Neural progenitor cell (in vitro differentiated cells): ENCODE data around the gene CTXN2. TPM values are rescaled to one million over a fixed set of nuclear protein-coding genes. Genes with fewer than 3 reads are reported as not detected.

Experiments used
- DNase-seq: peaks from one replicate; pipeline ENCODE4 v3.0.0-alpha.2; 2016; ENCODE audit warnings: low spot score
- H2AFZ ChIP-seq: fragments of 200-600 bp; sonication (generic); replicated peaks from 2 replicates; pipeline ENCODE4 v1.6.1; 2016; ENCODE audit warnings: antibody characterized with exemption
- H3F3A ChIP-seq: fragments of 200-600 bp; sonication (generic); 2 replicates; pipeline ENCODE4 v1.6.1; 2016; ENCODE audit warnings: antibody characterized with exemption, low read depth
- H3K27ac ChIP-seq: fragments of 200-600 bp; sonication (generic); 2 replicates; pipeline ENCODE4 v1.5.1; 2016; ENCODE audit warnings: mild to moderate bottlenecking
- H3K27me3 ChIP-seq: fragments of 200-600 bp; sonication (generic); 2 replicates; pipeline ENCODE4 v1.6.1; 2016; ENCODE audit warnings: mild to moderate bottlenecking, moderate library complexity
- H3K36me3 ChIP-seq: fragments of 200-600 bp; sonication (generic); 2 replicates; pipeline ENCODE4 v1.5.1; 2016
- H3K4me1 ChIP-seq: fragments of 200-600 bp; sonication (generic); 2 replicates; pipeline ENCODE4 v1.6.1; 2016; ENCODE audit warnings: mixed run types
- H3K4me2 ChIP-seq: fragments of 200-600 bp; sonication (generic); 2 replicates; pipeline ENCODE4 v1.6.1; 2016
- H3K4me3 ChIP-seq: fragments of 200-600 bp; sonication (generic); 2 replicates; pipeline ENCODE4 v1.5.1; 2016
- H3K79me2 ChIP-seq: fragments of 200-600 bp; sonication (generic); 2 replicates; pipeline ENCODE4 v1.6.1; 2016; ENCODE audit warnings: low read depth
- H3K9ac ChIP-seq: fragments of 200-600 bp; sonication (generic); 2 replicates; pipeline ENCODE4 v1.6.1; 2016
- H3K9me3 ChIP-seq: fragments of 200-600 bp; sonication (generic); 2 replicates; pipeline ENCODE4 v1.5.1; 2016; ENCODE audit warnings: low read depth
- H4K20me1 ChIP-seq: fragments of 200-600 bp; sonication (generic); 2 replicates; pipeline ENCODE4 v1.6.1; 2016; ENCODE audit warnings: low read depth
- H3K27ac Mint-ChIP-seq: 3 replicates; pipeline ENCODE4 v1.8.0; 2021; ENCODE audit warnings: mixed read lengths
- H3K27me3 Mint-ChIP-seq: 2 replicates; pipeline ENCODE4 v1.8.0; 2022; ENCODE audit warnings: low read depth, mild to moderate bottlenecking, inconsistent platforms, moderate library complexity, mixed read lengths; ENCODE audit not compliant: insufficient read depth
- H3K36me3 Mint-ChIP-seq: 3 replicates; pipeline ENCODE4 v1.8.0; 2021; ENCODE audit warnings: mixed read lengths
- H3K4me1 Mint-ChIP-seq: 3 replicates; pipeline ENCODE4 v1.8.0; 2021; ENCODE audit warnings: mixed read lengths
- H3K4me3 Mint-ChIP-seq: 3 replicates; pipeline ENCODE4 v1.8.0; 2021; ENCODE audit warnings: mild to moderate bottlenecking, moderate library complexity, mixed read lengths
- H3K9me3 Mint-ChIP-seq: 3 replicates; pipeline ENCODE4 v1.8.0; 2020; ENCODE audit warnings: mixed read lengths
- EZH2 ChIP-seq: fragments of 200-600 bp; sonication (generic); IDR thresholded peaks from 2 replicates; pipeline ENCODE4 v1.6.1; 2017; ENCODE audit warnings: antibody characterized with exemption, mild to moderate bottlenecking, moderate library complexity
- EZH2phosphoT487 ChIP-seq: fragments of 200-600 bp; sonication (generic); IDR thresholded peaks from 2 replicates; pipeline ENCODE4 v1.6.1; 2017; ENCODE audit warnings: antibody characterized with exemption
- total RNA-seq: library from RNA; depleted of rRNA; stranded (reverse); fragments of >200 nt; gene quantifications from 2 replicates; pipeline ENCODE4 v1.2.3, GENCODE V29; 2015; ENCODE audit warnings: low replicate concordance
- TF ChIP-seq, protein P1 (sequence below): fragments of 200-600 bp; sonication (generic); IDR thresholded peaks from 2 replicates; pipeline ENCODE4 v1.5.1; 2017; ENCODE audit warnings: antibody characterized with exemption, mild to moderate bottlenecking

CTXN2 gene
- total RNA-seq, 1 donor from 2014 or later, result 0.60 TPM

GRCh38 chr15:48239334-48239733, 47.9 kb downstream of the CTXN2 start:
- no peaks in the 10 kb centered on the region for H3K79me2 ChIP-seq
- H3K27me3 Mint-ChIP-seq, result no peaks in the 10 kb centered on the region
- no peaks in the 10 kb centered on the region for H3K4me1 Mint-ChIP-seq
- TF ChIP-seq EZH2phosphoT487 (no peak), EZH2 (no peak)
- TF ChIP-seq, protein P1, sequence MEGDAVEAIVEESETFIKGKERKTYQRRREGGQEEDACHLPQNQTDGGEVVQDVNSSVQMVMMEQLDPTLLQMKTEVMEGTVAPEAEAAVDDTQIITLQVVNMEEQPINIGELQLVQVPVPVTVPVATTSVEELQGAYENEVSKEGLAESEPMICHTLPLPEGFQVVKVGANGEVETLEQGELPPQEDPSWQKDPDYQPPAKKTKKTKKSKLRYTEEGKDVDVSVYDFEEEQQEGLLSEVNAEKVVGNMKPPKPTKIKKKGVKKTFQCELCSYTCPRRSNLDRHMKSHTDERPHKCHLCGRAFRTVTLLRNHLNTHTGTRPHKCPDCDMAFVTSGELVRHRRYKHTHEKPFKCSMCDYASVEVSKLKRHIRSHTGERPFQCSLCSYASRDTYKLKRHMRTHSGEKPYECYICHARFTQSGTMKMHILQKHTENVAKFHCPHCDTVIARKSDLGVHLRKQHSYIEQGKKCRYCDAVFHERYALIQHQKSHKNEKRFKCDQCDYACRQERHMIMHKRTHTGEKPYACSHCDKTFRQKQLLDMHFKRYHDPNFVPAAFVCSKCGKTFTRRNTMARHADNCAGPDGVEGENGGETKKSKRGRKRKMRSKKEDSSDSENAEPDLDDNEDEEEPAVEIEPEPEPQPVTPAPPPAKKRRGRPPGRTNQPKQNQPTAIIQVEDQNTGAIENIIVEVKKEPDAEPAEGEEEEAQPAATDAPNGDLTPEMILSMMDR, result no peak
- no peaks in the 10 kb centered on the region for H3K36me3 Mint-ChIP-seq
- H3K9me3 Mint-ChIP-seq, result no peaks in the 10 kb centered on the region
- no peak overlapping the region for H3K27ac Mint-ChIP-seq
- no peak overlapping the region for H2AFZ ChIP-seq
- no peaks in the 10 kb centered on the region for H3K27me3 ChIP-seq
- H4K20me1 ChIP-seq, result no peaks in the 10 kb centered on the region
- no peaks in the 10 kb centered on the region for H3F3A ChIP-seq
- H3K9ac ChIP-seq, result no peak overlapping the region
- H3K4me2 ChIP-seq, result no peak overlapping the region
- no peaks in the 10 kb centered on the region for H3K9me3 ChIP-seq
- H3K4me1 ChIP-seq, result peaks cover 4% of the 10 kb centered on the region
- H3K27ac ChIP-seq, result no peak overlapping the region
- no peaks in the 10 kb centered on the region for H3K36me3 ChIP-seq
- no peak for DNase-seq
- H3K4me3 ChIP-seq, result no peak overlapping the region
- no peak overlapping the region for H3K4me3 Mint-ChIP-seq

DNA sequence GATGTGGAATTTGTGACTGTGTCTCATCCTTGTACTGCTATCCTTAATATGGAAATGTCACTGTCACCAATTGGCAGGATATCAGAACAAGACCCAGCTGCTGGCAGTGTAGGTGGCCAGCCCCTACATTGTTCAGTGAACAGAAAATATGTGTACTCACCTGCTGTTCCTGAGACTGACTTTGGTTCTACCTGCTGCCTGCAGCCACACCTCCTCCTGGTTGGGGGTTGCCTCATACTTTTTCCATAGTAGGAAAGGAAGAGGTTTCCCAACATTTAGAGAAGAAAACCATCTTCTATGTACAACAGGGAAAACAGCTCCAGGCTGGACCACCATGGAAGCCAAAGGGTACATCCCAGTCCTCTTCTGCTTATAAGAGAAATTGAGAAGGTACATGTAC, 50.5 kb downstream of the CTXN2 start:
- Histone ChIP-seq H3K79me2 (no peaks in the 10 kb centered on the region), H3K4me3 (no peak overlapping the region), H2AFZ (no peak overlapping the region), H3K4me2 (no peak overlapping the region), H3K27ac (no peak overlapping the region), H3K27me3 (no peaks in the 10 kb centered on the region), H4K20me1 (no peaks in the 10 kb centered on the region), H3K36me3 (no peaks in the 10 kb centered on the region), H3K4me1 (peaks cover 4% of the 10 kb centered on the region), H3F3A (no peaks in the 10 kb centered on the region), H3K9ac (no peak overlapping the region), H3K9me3 (no peaks in the 10 kb centered on the region)
- H3K4me1 Mint-ChIP-seq, result no peaks in the 10 kb centered on the region
- H3K27ac Mint-ChIP-seq, result no peak overlapping the region
- no peaks in the 10 kb centered on the region for H3K36me3 Mint-ChIP-seq
- H3K27me3 Mint-ChIP-seq, result peaks cover 3% of the 10 kb centered on the region
- no peaks in the 10 kb centered on the region for H3K9me3 Mint-ChIP-seq
- TF ChIP-seq, protein P1, result no peak
- TF ChIP-seq EZH2, result no peak
- no peak for TF ChIP-seq EZH2phosphoT487
- DNase-seq, result no peak
- no peak overlapping the region for H3K4me3 Mint-ChIP-seq

DNA sequence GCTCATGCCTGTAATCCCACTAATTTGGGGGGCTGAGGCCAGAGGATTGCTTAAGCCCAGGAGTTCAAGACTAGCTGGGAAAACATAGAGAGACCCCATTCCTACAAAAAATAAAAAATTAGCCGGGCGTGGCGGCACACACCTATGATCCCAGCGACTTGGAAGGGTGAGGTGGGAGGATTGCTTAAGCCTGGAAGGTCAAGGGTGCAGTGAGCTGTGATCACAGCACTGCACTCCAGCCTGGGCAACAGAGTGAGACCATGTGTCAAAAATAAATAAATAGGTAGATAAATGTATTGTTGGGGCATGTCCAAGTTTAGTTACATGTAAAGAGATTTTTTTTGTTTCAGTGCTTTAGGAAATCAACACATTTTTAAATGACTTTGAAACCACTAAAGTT, 51.1 kb downstream of the CTXN2 start:
- Mint-ChIP-seq H3K9me3 (no peaks in the 10 kb centered on the region), H3K27ac (no peak overlapping the region), H3K4me3 (no peak overlapping the region), H3K4me1 (no peaks in the 10 kb centered on the region), H3K36me3 (no peaks in the 10 kb centered on the region), H3K27me3 (peaks cover 3% of the 10 kb centered on the region)
- no peak overlapping the region for H3K4me2 ChIP-seq
- H4K20me1 ChIP-seq, result no peaks in the 10 kb centered on the region
- no peaks in the 10 kb centered on the region for H3K36me3 ChIP-seq
- TF ChIP-seq, protein P1, result no peak
- TF ChIP-seq EZH2phosphoT487 (no peak), EZH2 (no peak)
- H3K4me3 ChIP-seq, result no peak overlapping the region
- H3K4me1 ChIP-seq, result peaks cover 4% of the 10 kb centered on the region
- no peaks in the 10 kb centered on the region for H3K9me3 ChIP-seq
- H3K79me2 ChIP-seq, result no peaks in the 10 kb centered on the region
- no peak overlapping the region for H3K9ac ChIP-seq
- H3F3A ChIP-seq, result no peaks in the 10 kb centered on the region
- no peak for DNase-seq
- no peak overlapping the region for H3K27ac ChIP-seq
- no peaks in the 10 kb centered on the region for H3K27me3 ChIP-seq
- H2AFZ ChIP-seq, result no peak overlapping the region
